ENCODE data around the gene CNIH4.

GRCh38 chr1:224308064-224308463, 48.6 kb upstream of the CNIH4 start:
- TF ChIP-seq CTCF (IDR thresholded peaks at IDR 0.05; ENCODE audit: insufficient read depth, low read depth, low read length) (no peak), EZH2 (IDR thresholded peaks at IDR 0.05; ENCODE audit: insufficient read depth, low read length) (no peak)

All from astrocyte (in vitro differentiated cells and primary cell).